CD14-positive monocyte (primary cell): ENCODE measurements around the gene CLEC2B. TPM values are rescaled to one million over a fixed set of nuclear protein-coding genes. Genes with fewer than 3 reads are reported as not detected.

ENCODE experiments used
- DNase-seq, 3 donors: peaks; one replicate each; pipeline ENCODE4 v3.0.0-alpha.2; 2011 to 2022
- H2AFZ ChIP-seq: 2 replicates; pipeline ENCODE4 v1.6.0; 2012; ENCODE audit warnings: mild to moderate bottlenecking, low read depth, low read length, inconsistent platforms; ENCODE audit not compliant: insufficient read depth, poor library complexity, severe bottlenecking
- H3K27ac ChIP-seq, 2 donors: 1 replicate in 1 of 2; 2 replicates in 1 of 2; pipeline ENCODE4 v1.5.1; 2012 to 2013; ENCODE audit warnings: low read length in 2 of 2, control low read depth in 1 of 2, inconsistent platforms in 1 of 2, low read depth in 1 of 2, mild to moderate bottlenecking in 1 of 2
- H3K27me3 ChIP-seq, 2 donors: one replicate each; pipeline versions ENCODE4 v1.6.0 to v1.6.1; 2011 to 2013; ENCODE audit warnings: low read length in 2 of 2; ENCODE audit not compliant: control insufficient read depth in 2 of 2, insufficient read depth in 2 of 2
- H3K36me3 ChIP-seq, 2 donors: replicated peaks in 1 of 2; 1 replicate in 1 of 2; 2 replicates in 1 of 2; pipeline versions ENCODE4 v1.5.1 to v1.6.1; 2012 to 2013; ENCODE audit warnings: low read length in 2 of 2, control low read depth in 1 of 2, inconsistent platforms in 1 of 2, mild to moderate bottlenecking in 1 of 2; ENCODE audit not compliant: insufficient read depth in 2 of 2, control insufficient read depth in 1 of 2
- H3K4me1 ChIP-seq, 2 donors: 1 replicate in 1 of 2; 2 replicates in 1 of 2; pipeline versions ENCODE4 v1.5.1 to v1.6.1; 2012 to 2013; ENCODE audit warnings: low read length in 2 of 2, control low read depth in 1 of 2, inconsistent platforms in 1 of 2, mild to moderate bottlenecking in 1 of 2, moderate library complexity in 1 of 2; ENCODE audit not compliant: insufficient read depth in 2 of 2, control insufficient read depth in 1 of 2
- H3K4me2 ChIP-seq: replicated peaks from 2 replicates; pipeline ENCODE3; 2012; ENCODE audit warnings: low read length, moderate library complexity, mild to moderate bottlenecking; ENCODE audit not compliant: poor library complexity, severe bottlenecking; ENCODE audit errors: extremely low read depth
- H3K4me3 ChIP-seq, 3 experiments: fragments of 200-600 bp in 1 of 3; sonication (generic) in 1 of 3; replicated peaks in 1 of 3; 1 replicate in 2 of 3; 2 replicates in 1 of 3; pipeline ENCODE4 v1.5.1; 2011 to 2013; ENCODE audit warnings: low read length in 3 of 3, mild to moderate bottlenecking in 3 of 3, control low read depth in 2 of 3, low read depth in 2 of 3, inconsistent platforms in 1 of 3, moderate library complexity in 1 of 3
- H3K79me2 ChIP-seq: 2 replicates; pipeline ENCODE4 v1.6.0; 2012; ENCODE audit warnings: mild to moderate bottlenecking, control low read depth, inconsistent platforms, low read length, moderate library complexity; ENCODE audit not compliant: insufficient read depth
- H3K9ac ChIP-seq: 2 replicates; pipeline ENCODE4 v1.6.0; 2017; ENCODE audit warnings: low read length, mild to moderate bottlenecking; ENCODE audit not compliant: insufficient read depth, poor library complexity, severe bottlenecking
- H3K9me3 ChIP-seq, 2 donors: replicated peaks in 1 of 2; 1 replicate in 1 of 2; 2 replicates in 1 of 2; pipeline versions ENCODE4 v1.5.1 to v1.6.1; 2012 to 2013; ENCODE audit warnings: low read length in 2 of 2, control low read depth in 1 of 2; ENCODE audit not compliant: control insufficient read depth in 1 of 2, insufficient read depth in 1 of 2
- H4K20me1 ChIP-seq: 2 replicates; pipeline ENCODE4 v1.6.0; 2012; ENCODE audit warnings: mild to moderate bottlenecking, low read length, control low read depth, moderate library complexity; ENCODE audit not compliant: insufficient read depth
- H3K27ac Mint-ChIP-seq, 7 donors: one replicate each; pipeline ENCODE4 v1.8.0; 2020; ENCODE audit warnings: mild to moderate bottlenecking in 7 of 7, mixed read lengths in 7 of 7, moderate library complexity in 6 of 7, inconsistent platforms in 2 of 7
- H3K27me3 Mint-ChIP-seq, 3 donors: one replicate each; pipeline ENCODE4 v1.8.0; 2021 to 2022; ENCODE audit warnings: low read depth in 3 of 3, mild to moderate bottlenecking in 3 of 3, mixed read lengths in 3 of 3, moderate library complexity in 3 of 3, inconsistent platforms in 1 of 3
- H3K36me3 Mint-ChIP-seq, 2 donors: one replicate each; pipeline ENCODE4 v1.8.0; 2020; ENCODE audit warnings: mixed read lengths in 2 of 2, inconsistent platforms in 1 of 2, mild to moderate bottlenecking in 1 of 2
- H3K4me1 Mint-ChIP-seq: one replicate; pipeline ENCODE4 v1.8.0; 2020; ENCODE audit warnings: mild to moderate bottlenecking, mixed read lengths
- H3K4me3 Mint-ChIP-seq, 2 donors: one replicate each; pipeline ENCODE4 v1.8.0; 2020; ENCODE audit warnings: mild to moderate bottlenecking in 2 of 2, mixed read lengths in 2 of 2, moderate library complexity in 1 of 2
- H3K9me3 Mint-ChIP-seq, 7 donors: one replicate each; pipeline ENCODE4 v1.8.0; 2020 to 2022; ENCODE audit warnings: mixed read lengths in 7 of 7, mild to moderate bottlenecking in 6 of 7, moderate library complexity in 6 of 7, inconsistent platforms in 2 of 7
- CTCF ChIP-seq: fragments of 200-600 bp; IDR thresholded peaks from one replicate; pipeline ENCODE4 v1.8.0; 2022; ENCODE audit warnings: antibody characterized with exemption, mild to moderate bottlenecking
- WGBS: methylation state at CpG from one replicate; pipeline ENCODE4 v1.1.5; 2013; ENCODE audit warnings: missing lambda C conversion rate; ENCODE audit not compliant: insufficient coverage; 5-methylcytosine and 5-hydroxymethylcytosine counted together
- intact Hi-C, 2 donors: fragments of 100-400 bp; cut with micrococcal nuclease; formaldehyde crosslinking; loops; one replicate each; pipeline versions ENCODE4 v1.15.0 to v1.15.1; 2023
- polyA plus RNA-seq, 3 donors: library from polyadenylated mRNA; depleted of rRNA in 1 of 3; unstranded in 2 of 3; stranded (reverse) in 1 of 3; fragments of 300-500 nt in 2 of 3; fragments of >200 nt in 1 of 3; fragmentation: Illumina TruSeq in 2 of 3; gene quantifications; 1 replicate in 2 of 3; 2 replicates in 1 of 3; pipeline ENCODE4 v1.2.3, GENCODE V29; 2012 to 2021

The CLEC2B gene
- polyA plus RNA-seq, 3 donors, result 52.1 to 80.3 (median 59.4) TPM

- no CpG with 5 or more reads among the region's 3 CpGs for WGBS
- DNase-seq, result no peak
- H3K4me3 ChIP-seq, result no peak within 1 kb of the TSS
- intact Hi-C loops, result no loop called here
- no peaks in the 10 kb centered on the region for H3K36me3 Mint-ChIP-seq
- H3K4me2 ChIP-seq, result no peak within 1 kb of the TSS
- no peaks in the 10 kb centered on the region for H3K79me2 ChIP-seq
- no peaks in the 10 kb centered on the region for H3K27me3 ChIP-seq
- no peak within 1 kb of the TSS for H3K27ac Mint-ChIP-seq
- H3K9ac ChIP-seq, result no peak within 1 kb of the TSS
- H3K4me1 ChIP-seq, result no peaks in the 10 kb centered on the region
- H3K27me3 Mint-ChIP-seq, result peaks cover 0 to 1% (median 0%) of the 10 kb centered on the region in 3 donors
- no peaks in the 10 kb centered on the region for H3K4me1 Mint-ChIP-seq
- no peaks in the 10 kb centered on the region for H3K9me3 ChIP-seq
- no peaks in the 10 kb centered on the region for H3K36me3 ChIP-seq
- H3K27ac ChIP-seq, result no peak within 1 kb of the TSS
- H3K9me3 Mint-ChIP-seq, result peaks cover 0 to 3% (median 0%) of the 10 kb centered on the region in 7 donors
- no peak within 1 kb of the TSS for H3K4me3 Mint-ChIP-seq
- TF ChIP-seq CTCF, result no peak
- H2AFZ ChIP-seq, result no peak within 1 kb of the TSS
- H4K20me1 ChIP-seq, result no peaks in the 10 kb centered on the region
Observed at GRCh38 chr12:9827209-9827888, 41.8 kb downstream of the CLEC2B start, which contains the start of gene KLRF1. KLRF1 (plus strand) TSS chr12:9827481; CDS start chr12:9827545, 64 bp downstream.

- no peaks in the 10 kb centered on the region for H3K9me3 ChIP-seq
- TF ChIP-seq CTCF, result no peak
- no peaks in the 10 kb centered on the region for H3K36me3 Mint-ChIP-seq
- H3K9ac ChIP-seq, result no peak overlapping the region
- 93% methylated on average over 8 of the region's 9 CpGs for WGBS
- intact Hi-C loops, result no loop called here
- no peaks in the 10 kb centered on the region for H3K4me1 Mint-ChIP-seq
- H2AFZ ChIP-seq, result no peak overlapping the region
- no peaks in the 10 kb centered on the region for H3K27me3 ChIP-seq
- no peaks in the 10 kb centered on the region for H4K20me1 ChIP-seq
- H3K27ac Mint-ChIP-seq, result no peak overlapping the region
- DNase-seq, result no peak
- peaks cover 0 to 3% (median 2%) of the 10 kb centered on the region in 3 donors for H3K27me3 Mint-ChIP-seq
- H3K4me2 ChIP-seq, result no peak overlapping the region
- H3K36me3 ChIP-seq, result no peaks in the 10 kb centered on the region
- H3K4me1 ChIP-seq, result no peaks in the 10 kb centered on the region
- H3K79me2 ChIP-seq, result no peaks in the 10 kb centered on the region
- H3K4me3 Mint-ChIP-seq, result no peak overlapping the region
- H3K9me3 Mint-ChIP-seq, result peaks cover 0 to 7% (median 2%) of the 10 kb centered on the region in 7 donors
- H3K27ac ChIP-seq, result no peak overlapping the region
- no peak overlapping the region for H3K4me3 ChIP-seq
Observed at GRCh38 chr12:9820281-9820930, 48.7 kb downstream of the CLEC2B start.
